LNCaP clone FGC (cell line): ENCODE results near the gene DENND5A.

ENCODE experiments used
- DNase-seq: peaks from one replicate; pipeline ENCODE4 v3.0.0-alpha.2; 2011; ENCODE audit warnings: low read depth
- H3K4me3 ChIP-seq: 2 replicates; pipeline ENCODE4 v1.5.1; 2011; ENCODE audit warnings: mild to moderate bottlenecking, low read depth, low read length, control low read depth
- CTCF ChIP-seq: IDR thresholded peaks from 2 replicates; pipeline ENCODE4 v1.5.1; 2012; ENCODE audit warnings: mild to moderate bottlenecking; ENCODE audit not compliant: control insufficient read depth, insufficient read depth; ENCODE audit errors: extremely low read depth

DENND5A gene

GRCh38 chr11:9301720-9302119 lies 36.6 kb upstream of the DENND5A start:
- TF ChIP-seq CTCF: no peak
- no peak overlapping the region for H3K4me3 ChIP-seq
- no peak for DNase-seq

GRCh38 chr11:9293646-9294045 lies 28.5 kb upstream of the DENND5A start:
- no peak overlapping the region for H3K4me3 ChIP-seq
- no peak for DNase-seq
- no peak for TF ChIP-seq CTCF

- no peak for TF ChIP-seq CTCF
- H3K4me3 ChIP-seq: no peak overlapping the region
- peak; percentile 78 for DNase-seq
These were observed 20.9 kb upstream of the DENND5A start for GRCh38 chr11:9285850-9286587.

- peak; percentile 61 for DNase-seq
- H3K4me3 ChIP-seq: no peak overlapping the region
- TF ChIP-seq CTCF: no peak
These were observed 15.6 kb upstream of the DENND5A start for GRCh38 chr11:9280655-9281301.

- no peak for TF ChIP-seq CTCF
- no peak for DNase-seq
- H3K4me3 ChIP-seq: no peak overlapping the region
These were observed 12.0 kb upstream of the DENND5A start for GRCh38 chr11:9277176-9277575.

- 0 out of 2 replicates have a peak, but pooled peaks have one; percentile 5 for TF ChIP-seq CTCF
- no peak for DNase-seq
These were observed 11.4 kb upstream of the DENND5A start for GRCh38 chr11:9276571-9276970.

More at GRCh38 chr11:9276571-9276970, 11.4 kb upstream of the DENND5A start:
- no peak overlapping the region for H3K4me3 ChIP-seq
